CD14-positive monocyte (primary cell): Measurements from ENCODE around the gene CHRNA1. TPM values are rescaled to one million over a fixed set of nuclear protein-coding genes. Genes with fewer than 3 reads are reported as not detected.

Source experiments
- DNase-seq, 3 donors: peaks; one replicate each; pipeline ENCODE4 v3.0.0-alpha.2; 2011 to 2022
- H2AFZ ChIP-seq: 2 replicates; pipeline ENCODE4 v1.6.0; 2012; ENCODE audit warnings: mild to moderate bottlenecking, low read depth, low read length, inconsistent platforms; ENCODE audit not compliant: insufficient read depth, poor library complexity, severe bottlenecking
- H3K27ac ChIP-seq, 2 donors: 1 replicate in 1 of 2; 2 replicates in 1 of 2; pipeline ENCODE4 v1.5.1; 2012 to 2013; ENCODE audit warnings: low read length in 2 of 2, control low read depth in 1 of 2, inconsistent platforms in 1 of 2, low read depth in 1 of 2, mild to moderate bottlenecking in 1 of 2
- H3K27me3 ChIP-seq, 2 donors: one replicate each; pipeline versions ENCODE4 v1.6.0 to v1.6.1; 2011 to 2013; ENCODE audit warnings: low read length in 2 of 2; ENCODE audit not compliant: control insufficient read depth in 2 of 2, insufficient read depth in 2 of 2
- H3K36me3 ChIP-seq, 2 donors: replicated peaks in 1 of 2; 1 replicate in 1 of 2; 2 replicates in 1 of 2; pipeline versions ENCODE4 v1.5.1 to v1.6.1; 2012 to 2013; ENCODE audit warnings: low read length in 2 of 2, control low read depth in 1 of 2, inconsistent platforms in 1 of 2, mild to moderate bottlenecking in 1 of 2; ENCODE audit not compliant: insufficient read depth in 2 of 2, control insufficient read depth in 1 of 2
- H3K4me1 ChIP-seq, 2 donors: 1 replicate in 1 of 2; 2 replicates in 1 of 2; pipeline versions ENCODE4 v1.5.1 to v1.6.1; 2012 to 2013; ENCODE audit warnings: low read length in 2 of 2, control low read depth in 1 of 2, inconsistent platforms in 1 of 2, mild to moderate bottlenecking in 1 of 2, moderate library complexity in 1 of 2; ENCODE audit not compliant: insufficient read depth in 2 of 2, control insufficient read depth in 1 of 2
- H3K4me2 ChIP-seq: replicated peaks from 2 replicates; pipeline ENCODE3; 2012; ENCODE audit warnings: low read length, moderate library complexity, mild to moderate bottlenecking; ENCODE audit not compliant: poor library complexity, severe bottlenecking; ENCODE audit errors: extremely low read depth
- H3K4me3 ChIP-seq, 3 experiments: fragments of 200-600 bp in 1 of 3; sonication (generic) in 1 of 3; replicated peaks in 1 of 3; 1 replicate in 2 of 3; 2 replicates in 1 of 3; pipeline ENCODE4 v1.5.1; 2011 to 2013; ENCODE audit warnings: low read length in 3 of 3, mild to moderate bottlenecking in 3 of 3, control low read depth in 2 of 3, low read depth in 2 of 3, inconsistent platforms in 1 of 3, moderate library complexity in 1 of 3
- H3K79me2 ChIP-seq: 2 replicates; pipeline ENCODE4 v1.6.0; 2012; ENCODE audit warnings: mild to moderate bottlenecking, control low read depth, inconsistent platforms, low read length, moderate library complexity; ENCODE audit not compliant: insufficient read depth
- H3K9ac ChIP-seq: 2 replicates; pipeline ENCODE4 v1.6.0; 2017; ENCODE audit warnings: low read length, mild to moderate bottlenecking; ENCODE audit not compliant: insufficient read depth, poor library complexity, severe bottlenecking
- H3K9me3 ChIP-seq, 2 donors: replicated peaks in 1 of 2; 1 replicate in 1 of 2; 2 replicates in 1 of 2; pipeline versions ENCODE4 v1.5.1 to v1.6.1; 2012 to 2013; ENCODE audit warnings: low read length in 2 of 2, control low read depth in 1 of 2; ENCODE audit not compliant: control insufficient read depth in 1 of 2, insufficient read depth in 1 of 2
- H4K20me1 ChIP-seq: 2 replicates; pipeline ENCODE4 v1.6.0; 2012; ENCODE audit warnings: mild to moderate bottlenecking, low read length, control low read depth, moderate library complexity; ENCODE audit not compliant: insufficient read depth
- H3K27ac Mint-ChIP-seq, 7 donors: one replicate each; pipeline ENCODE4 v1.8.0; 2020; ENCODE audit warnings: mild to moderate bottlenecking in 7 of 7, mixed read lengths in 7 of 7, moderate library complexity in 6 of 7, inconsistent platforms in 2 of 7
- H3K27me3 Mint-ChIP-seq, 3 donors: one replicate each; pipeline ENCODE4 v1.8.0; 2021 to 2022; ENCODE audit warnings: low read depth in 3 of 3, mild to moderate bottlenecking in 3 of 3, mixed read lengths in 3 of 3, moderate library complexity in 3 of 3, inconsistent platforms in 1 of 3
- H3K36me3 Mint-ChIP-seq, 2 donors: one replicate each; pipeline ENCODE4 v1.8.0; 2020; ENCODE audit warnings: mixed read lengths in 2 of 2, inconsistent platforms in 1 of 2, mild to moderate bottlenecking in 1 of 2
- H3K4me1 Mint-ChIP-seq: one replicate; pipeline ENCODE4 v1.8.0; 2020; ENCODE audit warnings: mild to moderate bottlenecking, mixed read lengths
- H3K4me3 Mint-ChIP-seq, 2 donors: one replicate each; pipeline ENCODE4 v1.8.0; 2020; ENCODE audit warnings: mild to moderate bottlenecking in 2 of 2, mixed read lengths in 2 of 2, moderate library complexity in 1 of 2
- H3K9me3 Mint-ChIP-seq, 7 donors: one replicate each; pipeline ENCODE4 v1.8.0; 2020 to 2022; ENCODE audit warnings: mixed read lengths in 7 of 7, mild to moderate bottlenecking in 6 of 7, moderate library complexity in 6 of 7, inconsistent platforms in 2 of 7
- whole genome bisulfite sequencing: methylation state at CpG from one replicate; pipeline ENCODE4 v1.1.5; 2013; ENCODE audit warnings: missing lambda C conversion rate; ENCODE audit not compliant: insufficient coverage; 5-methylcytosine and 5-hydroxymethylcytosine counted together
- intact Hi-C, 2 donors: fragments of 100-400 bp; cut with micrococcal nuclease; formaldehyde crosslinking; loops; one replicate each; pipeline versions ENCODE4 v1.15.0 to v1.15.1; 2023
- polyA minus RNA-seq: library from RNA; depleted of rRNA, polyadenylated mRNA; stranded (reverse); fragments of >200 nt; gene quantifications from 2 replicates; pipeline ENCODE4 v1.2.3, GENCODE V29; 2012
- polyA plus RNA-seq, 3 donors: library from polyadenylated mRNA; depleted of rRNA in 1 of 3; unstranded in 2 of 3; stranded (reverse) in 1 of 3; fragments of 300-500 nt in 2 of 3; fragments of >200 nt in 1 of 3; fragmentation: Illumina TruSeq in 2 of 3; gene quantifications; 1 replicate in 2 of 3; 2 replicates in 1 of 3; pipeline ENCODE4 v1.2.3, GENCODE V29; 2012 to 2021
- total RNA-seq, 12 experiments: library from RNA in 1 of 12; stranded (reverse) in 1 of 12; fragments of 120-200 nt in 1 of 12; gene quantifications; one replicate each; pipeline ENCODE4 v1.2.4 and lab custom pipeline; 2013 to 2026; ENCODE audit warnings: mixed read lengths in 6 of 12, inconsistent platforms in 1 of 12
- TF ChIP-seq, protein P1 (sequence below): fragments of 200-600 bp; IDR thresholded peaks from one replicate; pipeline ENCODE4 v1.8.0; 2022; ENCODE audit warnings: antibody characterized with exemption, mild to moderate bottlenecking

The CHRNA1 gene
- 0.04 TPM for total RNA-seq (2013)
- polyA plus RNA-seq (not detected), polyA minus RNA-seq (not detected in 2 replicates), total RNA-seq (lab: John Stamatoyannopoulos, UW) (0 to 0.60 (median 0) reads per million in 11 experiments)

DNA sequence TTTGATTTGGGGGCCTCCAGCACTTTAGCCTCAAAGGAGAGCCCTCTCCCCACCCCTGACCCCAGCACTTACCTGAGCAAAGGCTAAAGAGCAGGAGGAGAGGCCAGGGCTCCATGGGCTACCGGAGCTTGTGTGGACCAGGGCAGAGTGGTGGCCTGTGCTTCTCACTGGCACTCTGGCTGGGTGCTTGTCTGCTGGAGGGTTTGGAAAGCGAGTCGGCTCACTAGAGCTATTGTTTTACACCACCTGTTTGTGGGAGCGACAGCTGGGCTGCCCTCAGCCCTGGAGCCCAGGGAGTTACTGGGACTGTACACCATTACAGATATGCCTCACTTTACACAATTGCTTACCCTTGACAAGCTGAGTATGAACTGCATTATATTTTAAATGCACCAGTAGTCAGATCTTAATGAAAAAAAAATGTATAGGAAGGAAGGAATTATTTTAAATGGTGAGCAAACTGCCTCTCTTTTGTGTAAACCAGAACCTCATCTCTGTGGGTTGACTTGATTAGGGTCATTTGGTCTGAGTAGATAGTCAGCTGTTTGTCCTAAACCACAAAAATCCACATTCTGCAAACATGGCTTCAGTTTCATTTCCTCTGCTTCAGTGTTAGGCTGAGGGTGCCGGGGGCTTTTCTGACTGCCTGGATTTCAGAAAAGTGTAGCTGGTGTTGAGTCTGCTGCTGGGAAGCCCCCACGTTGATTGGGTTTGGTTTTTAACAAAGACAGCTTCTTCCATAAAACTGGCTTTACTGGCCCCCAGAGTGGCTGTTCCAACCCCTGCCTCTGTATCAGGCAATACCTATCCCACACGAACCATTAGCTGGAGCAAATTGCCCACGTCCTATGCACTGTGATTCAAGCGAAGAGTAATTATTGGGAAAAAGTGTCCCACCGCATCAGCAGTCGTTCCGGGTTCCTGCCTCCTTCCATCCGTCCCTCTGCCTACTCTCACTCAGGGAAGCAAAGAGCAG lies at the start of gene CHRNA1:
CHRNA1 (minus strand) TSS at position 193 of the 976 bp plus-strand sequence; CDS start at position 115, 78 bp downstream.
- Histone ChIP-seq H3K36me3 (no peaks in the 10 kb centered on the region), H3K4me2 (no peak within 1 kb of the TSS), H3K4me1 (no peaks in the 10 kb centered on the region), H3K27me3 (peaks cover 6 to 19% of the 10 kb centered on the region in 2 donors), H4K20me1 (no peaks in the 10 kb centered on the region), H3K9ac (no peak within 1 kb of the TSS), H2AFZ (no peak within 1 kb of the TSS), H3K27ac (no peak within 1 kb of the TSS), H3K79me2 (no peaks in the 10 kb centered on the region), H3K9me3 (no peaks in the 10 kb centered on the region), H3K4me3 (no peak within 1 kb of the TSS)
- H3K9me3 Mint-ChIP-seq = peaks cover 0 to 3% (median 0%) of the 10 kb centered on the region in 7 donors
- peak within 1 kb of the TSS in 1 of 2 donors; percentile 30 for H3K4me3 Mint-ChIP-seq
- intact Hi-C loops = no loop called here
- no peak within 1 kb of the TSS for H3K27ac Mint-ChIP-seq
- TF ChIP-seq, protein P1, sequence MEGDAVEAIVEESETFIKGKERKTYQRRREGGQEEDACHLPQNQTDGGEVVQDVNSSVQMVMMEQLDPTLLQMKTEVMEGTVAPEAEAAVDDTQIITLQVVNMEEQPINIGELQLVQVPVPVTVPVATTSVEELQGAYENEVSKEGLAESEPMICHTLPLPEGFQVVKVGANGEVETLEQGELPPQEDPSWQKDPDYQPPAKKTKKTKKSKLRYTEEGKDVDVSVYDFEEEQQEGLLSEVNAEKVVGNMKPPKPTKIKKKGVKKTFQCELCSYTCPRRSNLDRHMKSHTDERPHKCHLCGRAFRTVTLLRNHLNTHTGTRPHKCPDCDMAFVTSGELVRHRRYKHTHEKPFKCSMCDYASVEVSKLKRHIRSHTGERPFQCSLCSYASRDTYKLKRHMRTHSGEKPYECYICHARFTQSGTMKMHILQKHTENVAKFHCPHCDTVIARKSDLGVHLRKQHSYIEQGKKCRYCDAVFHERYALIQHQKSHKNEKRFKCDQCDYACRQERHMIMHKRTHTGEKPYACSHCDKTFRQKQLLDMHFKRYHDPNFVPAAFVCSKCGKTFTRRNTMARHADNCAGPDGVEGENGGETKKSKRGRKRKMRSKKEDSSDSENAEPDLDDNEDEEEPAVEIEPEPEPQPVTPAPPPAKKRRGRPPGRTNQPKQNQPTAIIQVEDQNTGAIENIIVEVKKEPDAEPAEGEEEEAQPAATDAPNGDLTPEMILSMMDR = no peak
- 91% methylated on average over 3 of the region's 13 CpGs for WGBS
- peaks cover 19 to 51% (median 24%) of the 10 kb centered on the region in 3 donors for H3K27me3 Mint-ChIP-seq
- H3K4me1 Mint-ChIP-seq = peaks cover 2% of the 10 kb centered on the region
- no peak for DNase-seq
- no peaks in the 10 kb centered on the region for H3K36me3 Mint-ChIP-seq

DNA sequence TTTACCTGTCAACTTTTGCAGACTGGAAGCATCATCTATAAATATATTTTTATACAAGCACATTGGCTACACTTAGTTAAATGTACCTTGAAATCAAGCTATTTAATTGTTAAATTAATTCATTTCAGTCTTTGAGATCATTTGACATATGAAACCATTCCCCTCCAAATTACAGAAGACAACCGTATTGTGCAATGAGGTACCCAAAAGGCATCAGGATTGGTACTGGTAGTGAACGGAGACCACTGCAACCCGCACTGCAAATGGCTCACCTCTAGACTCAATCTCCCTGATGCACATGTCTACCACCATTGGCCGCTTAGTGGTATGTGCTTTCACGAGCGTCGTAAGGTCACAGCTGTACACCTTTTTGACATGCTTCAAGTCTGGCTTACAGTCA lies 47.8 kb upstream of the CHRNA1 start:
- H3K9ac ChIP-seq = no peak overlapping the region
- no peaks in the 10 kb centered on the region for H3K9me3 ChIP-seq
- Mint-ChIP-seq H3K27ac (no peak overlapping the region), H3K9me3 (no peaks in the 10 kb centered on the region), H3K4me1 (no peaks in the 10 kb centered on the region), H3K4me3 (no peak overlapping the region), H3K36me3 (no peaks in the 10 kb centered on the region), H3K27me3 (peaks cover 1 to 5% (median 4%) of the 10 kb centered on the region in 3 donors)
- no peak overlapping the region for H3K27ac ChIP-seq
- no peaks in the 10 kb centered on the region for H4K20me1 ChIP-seq
- H3K4me3 ChIP-seq = no peak overlapping the region
- H3K27me3 ChIP-seq = no peaks in the 10 kb centered on the region
- intact Hi-C loops = no loop called here
- WGBS = 95% methylated on average over 6 of the region's 7 CpGs
- no peaks in the 10 kb centered on the region for H3K79me2 ChIP-seq
- no peaks in the 10 kb centered on the region for H3K4me1 ChIP-seq
- TF ChIP-seq, protein P1 = no peak
- DNase-seq = no peak
- H3K36me3 ChIP-seq = no peaks in the 10 kb centered on the region
- no peak overlapping the region for H3K4me2 ChIP-seq
- no peak overlapping the region for H2AFZ ChIP-seq
